LHCN-M2 (cell line): ENCODE measurements around the gene CAMK1G. TPM values are rescaled to one million over a fixed set of nuclear protein-coding genes. Genes with fewer than 3 reads are reported as not detected.

Experiments used
- DNase-seq: peaks from one replicate; pipeline ENCODE4 v3.0.0-alpha.2; 2012; ENCODE audit warnings: low read depth
- total RNA-seq: library from RNA; depleted of rRNA; stranded (reverse); fragments of >200 nt; gene quantifications from 2 replicates; pipeline ENCODE4 v1.2.3, GENCODE V29; 2014

The CAMK1G gene
- total RNA-seq, 1 experiment from 2014 or later: not detected

DNA sequence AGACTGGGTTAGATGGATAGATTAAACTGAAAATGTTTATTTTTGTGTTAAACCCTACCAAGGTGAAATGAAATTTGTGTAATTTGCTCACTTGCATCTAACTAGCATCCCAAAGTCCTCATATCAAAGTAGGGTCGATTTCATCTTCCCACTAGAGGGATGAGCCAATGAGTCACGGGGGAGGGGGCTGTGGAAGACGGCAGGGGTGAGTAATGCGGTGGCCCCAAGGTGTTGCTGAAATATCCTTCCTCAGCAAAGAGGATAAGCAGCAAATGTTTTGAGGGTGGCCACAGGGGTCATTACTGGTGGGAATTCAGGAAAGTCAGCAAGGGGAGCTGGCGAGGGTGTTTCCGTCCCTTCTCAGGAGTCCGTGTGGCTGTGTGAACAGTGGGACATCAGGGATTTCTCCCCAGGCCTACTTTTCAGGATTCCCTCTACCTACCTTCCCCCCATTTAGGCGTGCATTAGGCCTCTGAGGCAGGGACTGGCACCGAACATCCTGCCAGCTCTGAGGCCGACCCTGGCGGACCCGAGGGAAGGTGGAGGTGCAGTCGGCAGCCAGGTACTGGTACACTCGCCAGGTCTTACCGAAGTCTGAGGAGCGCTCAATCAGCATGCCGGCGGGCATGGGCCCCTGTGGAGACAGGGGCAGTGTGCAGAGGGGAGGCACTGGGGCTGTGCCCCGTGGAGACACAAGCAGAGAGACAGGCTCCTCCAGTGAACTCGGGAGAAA lies 50.7 kb downstream of the CAMK1G start:
- no peak for DNase-seq

DNA sequence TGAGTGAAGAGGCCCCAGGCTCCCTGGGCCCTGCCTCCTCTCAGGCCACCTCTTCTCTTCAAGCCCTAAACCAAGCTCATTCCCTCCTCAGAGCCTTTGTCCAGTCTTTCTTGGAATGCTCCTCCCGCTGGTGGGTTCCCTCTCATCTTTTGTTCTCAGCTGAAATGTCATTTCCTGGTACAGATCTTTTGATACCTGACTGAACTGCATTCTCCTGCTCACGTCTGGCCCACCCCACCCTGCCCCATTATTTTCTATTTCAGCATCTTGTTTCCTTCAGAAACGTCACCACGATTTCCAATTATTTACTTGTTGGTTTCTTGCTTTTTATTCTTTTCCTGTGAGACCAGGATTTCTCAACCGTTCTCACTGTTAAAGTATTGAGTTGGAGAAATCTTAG lies 52.3 kb downstream of the CAMK1G start:
- DNase-seq: no peak

DNA sequence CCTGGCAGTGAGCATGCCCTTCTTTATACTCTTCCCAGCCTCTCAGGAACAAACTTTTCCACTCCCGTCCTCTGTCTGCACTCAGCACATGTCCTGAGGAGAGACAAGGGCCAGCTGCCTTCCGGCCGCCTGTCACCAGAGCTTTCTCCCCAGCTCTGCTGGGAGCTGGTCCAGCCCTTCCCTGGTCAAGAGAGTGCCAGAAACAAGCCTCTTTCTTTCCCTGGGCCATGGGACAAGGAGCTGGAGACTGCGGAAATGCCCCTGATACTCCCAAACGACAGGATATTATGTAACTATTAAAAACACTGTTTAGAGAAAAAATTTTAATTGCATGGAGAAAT lies 58.3 kb downstream of the CAMK1G start:
- no peak for DNase-seq

DNA sequence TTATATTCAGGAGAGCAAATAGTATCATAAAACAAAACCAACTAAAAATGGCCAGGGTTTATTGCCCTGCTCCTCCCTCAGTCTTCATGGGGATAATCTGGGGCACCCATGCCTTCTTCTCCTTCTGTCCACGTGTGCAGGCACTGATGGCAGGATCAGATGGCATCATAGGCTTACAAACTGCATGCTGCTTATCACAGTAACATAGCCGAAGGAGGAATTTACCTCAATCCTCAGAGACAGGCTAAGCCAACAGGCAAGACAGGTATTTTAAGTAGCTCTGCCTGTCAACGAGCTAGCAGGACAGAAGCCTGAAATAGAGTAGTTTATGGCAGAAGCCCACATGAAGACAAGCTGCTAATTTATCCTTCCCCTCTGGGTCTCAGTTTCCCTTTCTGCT lies 59.3 kb downstream of the CAMK1G start:
- DNase-seq: no peak

DNA sequence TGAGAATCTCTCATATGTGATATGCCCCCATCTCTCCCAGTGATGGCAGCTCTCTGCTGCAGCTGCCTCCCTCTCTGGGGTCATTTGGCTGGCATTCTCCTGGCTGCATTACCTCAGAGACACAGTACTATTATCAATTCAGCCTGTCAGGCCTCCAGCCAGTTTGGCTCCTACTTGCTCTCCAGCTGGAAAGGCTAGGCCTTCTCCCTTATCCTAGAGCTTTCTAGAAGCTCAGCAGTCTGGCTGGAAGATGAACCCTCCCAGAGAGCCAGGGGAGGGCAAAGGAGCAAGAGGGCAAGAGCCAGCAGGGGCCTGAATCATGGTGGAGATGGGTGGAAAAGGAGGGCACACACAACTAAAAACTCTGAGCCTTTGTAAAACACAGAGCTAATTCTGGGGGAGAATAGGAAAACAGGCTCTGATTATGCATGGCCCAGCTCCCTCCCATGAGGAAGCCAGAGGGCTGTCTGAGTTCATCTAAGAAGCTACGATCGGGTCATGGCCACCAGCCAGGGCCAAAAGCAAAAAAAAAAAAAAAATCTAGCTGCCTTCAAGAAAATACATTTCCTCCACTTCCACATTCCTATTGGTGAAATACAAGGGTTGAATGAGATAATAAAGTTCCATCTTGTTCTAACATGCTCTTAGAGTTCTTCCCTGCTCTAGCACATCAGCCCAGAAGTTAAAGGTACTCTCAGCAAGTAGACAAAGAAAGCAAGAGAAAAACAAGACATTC lies 59.9 kb downstream of the CAMK1G start:
- DNase-seq: no peak

DNA sequence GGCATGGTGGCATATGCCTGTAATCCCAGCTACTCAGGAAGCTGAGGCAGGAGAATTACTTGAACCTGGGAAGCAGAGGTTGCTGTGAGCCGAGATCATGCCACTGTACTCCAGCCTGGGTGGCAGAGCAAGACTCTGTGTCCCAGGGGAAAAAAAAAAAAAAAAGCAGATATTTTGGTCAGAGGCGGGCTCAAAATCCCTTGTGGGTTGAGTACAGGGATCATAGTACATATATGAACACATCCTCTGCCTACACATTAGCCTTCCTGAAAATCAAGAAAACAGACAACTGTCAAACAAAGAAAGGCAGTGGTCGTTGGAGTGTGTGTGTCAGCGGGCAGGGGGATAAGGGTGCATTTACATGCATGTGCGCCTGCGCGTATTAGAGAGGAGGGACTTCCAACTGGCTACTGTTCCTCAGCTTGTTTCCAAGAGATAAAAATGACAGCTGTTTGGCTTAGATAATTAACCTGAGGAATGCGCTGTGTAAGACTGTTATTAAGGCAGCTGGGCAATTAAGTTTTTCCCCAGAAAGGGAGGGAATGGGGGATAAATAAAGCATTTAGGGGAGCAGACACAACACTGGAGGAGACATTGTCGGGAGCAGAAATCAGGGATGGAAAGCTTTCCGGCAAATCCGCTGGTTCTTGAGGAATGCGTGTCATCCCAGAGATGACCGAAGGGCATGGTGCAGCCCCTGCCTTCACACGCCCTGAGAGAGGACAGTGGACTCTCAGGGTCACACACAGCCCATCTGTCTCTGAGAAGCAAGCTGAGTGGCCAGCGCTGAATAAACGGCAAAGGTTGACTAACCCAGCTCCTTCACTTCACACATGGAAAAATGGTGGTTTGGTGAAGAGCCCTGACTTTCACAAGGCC lies 62.3 kb downstream of the CAMK1G start:
- no peak for DNase-seq

DNA sequence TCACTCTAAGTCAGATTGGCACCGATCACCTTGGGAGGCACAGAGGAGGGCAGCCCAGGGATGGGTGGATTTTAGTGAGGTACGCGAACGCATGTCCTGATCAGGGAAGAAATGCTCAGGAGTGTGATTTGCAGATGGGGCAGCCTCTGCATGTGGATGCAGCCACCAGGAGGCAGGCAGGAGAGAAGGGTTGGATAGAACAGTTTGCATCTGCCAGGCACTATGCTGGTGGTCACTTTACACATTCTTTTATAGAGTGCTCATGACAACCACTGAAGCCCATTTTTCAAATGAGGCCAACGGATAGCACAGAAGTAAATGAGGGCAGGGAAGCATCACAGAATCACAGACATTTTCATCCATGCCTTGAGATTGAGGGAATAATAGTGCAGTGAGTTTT lies 63.0 kb downstream of the CAMK1G start:
- peak; percentile 59 for DNase-seq

DNA sequence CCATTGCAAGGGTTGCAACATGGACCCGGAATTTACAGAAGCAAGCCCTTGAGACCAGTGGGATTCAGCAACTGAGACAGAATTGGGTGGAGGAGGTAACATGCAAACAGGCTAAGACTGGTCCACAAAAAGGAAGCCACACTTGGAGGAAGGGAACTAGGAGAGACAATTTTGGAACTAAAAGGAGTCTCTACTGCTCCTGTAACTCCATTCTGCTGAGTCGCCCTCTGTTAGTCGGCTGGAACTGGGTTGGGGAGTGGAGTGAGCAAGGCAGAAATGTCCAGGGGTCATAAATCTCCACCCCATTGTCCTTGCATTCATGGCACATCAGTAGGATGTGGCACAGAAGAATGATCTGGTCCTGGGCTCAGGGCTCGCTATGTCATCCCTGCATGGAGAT lies 63.6 kb downstream of the CAMK1G start:
- DNase-seq: no peak

DNA sequence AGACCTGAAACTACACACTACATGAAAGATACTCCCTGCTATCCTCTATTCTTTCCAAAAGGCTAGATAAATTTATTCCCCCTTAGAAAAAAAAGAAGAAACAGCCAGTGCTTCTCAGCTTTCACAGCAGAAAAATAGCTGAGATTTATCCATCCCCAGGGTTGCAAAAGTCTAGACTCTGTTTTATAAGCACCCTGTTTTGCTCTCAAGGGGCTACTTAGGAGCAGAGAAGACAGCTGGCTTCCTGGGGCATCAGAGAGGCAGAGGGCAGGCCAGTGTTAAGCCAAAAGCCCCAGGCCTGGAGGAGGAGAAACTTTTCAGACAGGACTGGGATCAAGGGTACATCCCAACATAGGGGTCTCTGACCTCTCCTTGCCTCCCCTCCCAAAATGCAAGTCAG lies 64.8 kb downstream of the CAMK1G start:
- peak; percentile 54 for DNase-seq

DNA sequence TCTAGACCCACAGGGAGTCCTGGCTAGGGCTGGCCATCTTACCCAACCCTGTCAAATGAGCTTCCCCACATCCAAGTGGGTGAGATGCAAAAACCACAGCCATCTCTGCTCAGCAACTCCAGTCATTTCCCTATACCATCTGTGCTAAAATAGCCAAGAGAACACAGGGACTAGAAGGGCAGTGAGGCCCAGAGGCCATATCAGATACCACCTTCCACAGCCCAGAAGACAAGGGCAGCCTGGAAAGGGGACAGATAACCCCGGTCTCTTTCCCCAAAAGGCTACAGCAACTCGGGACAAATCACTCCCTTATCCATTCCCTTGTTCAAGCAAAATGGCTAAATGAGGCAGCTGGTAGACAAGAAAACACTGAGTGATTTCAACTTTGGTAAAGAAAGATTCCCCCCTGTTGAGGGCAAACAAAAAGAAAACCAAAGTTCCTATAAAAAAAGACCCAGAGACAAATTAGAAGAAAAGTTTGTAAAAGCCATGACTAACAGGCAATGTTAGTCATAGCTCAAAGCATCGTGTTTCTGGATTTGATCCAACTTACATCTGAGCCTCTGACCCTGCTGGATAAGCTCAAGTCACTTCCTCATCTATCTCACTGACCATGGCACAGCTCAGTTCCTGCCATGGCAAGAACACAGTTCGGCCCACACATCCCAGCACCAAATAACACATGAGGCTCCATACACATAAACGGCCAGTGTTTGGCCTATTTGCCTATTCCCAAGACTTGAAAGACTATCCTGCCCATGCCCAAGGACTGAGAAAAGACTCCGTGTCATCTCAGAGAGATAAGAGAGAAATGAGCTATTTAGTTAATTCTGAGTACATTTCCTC lies 65.6 kb downstream of the CAMK1G start:
- DNase-seq: peak; percentile 94

DNA sequence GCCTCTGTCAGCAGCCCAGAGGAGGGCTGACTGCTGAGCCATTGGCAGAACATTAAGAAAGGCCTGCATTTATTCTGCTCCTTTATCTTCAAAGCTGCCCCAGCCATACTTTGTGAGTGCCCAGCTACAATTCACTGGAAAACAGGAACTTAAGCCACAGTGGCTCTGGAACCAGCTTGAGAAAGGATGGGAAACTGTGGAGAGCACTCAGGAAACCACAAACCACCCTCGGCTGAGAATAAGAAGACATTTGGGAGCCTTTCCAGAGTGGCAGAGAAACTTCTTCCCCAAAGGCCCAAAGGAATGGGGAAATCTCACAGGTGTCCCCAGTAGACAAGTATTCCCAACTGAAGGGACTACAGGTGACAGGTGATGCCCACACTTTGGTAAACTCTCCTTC lies 66.9 kb downstream of the CAMK1G start:
- DNase-seq: peak; percentile 33

DNA sequence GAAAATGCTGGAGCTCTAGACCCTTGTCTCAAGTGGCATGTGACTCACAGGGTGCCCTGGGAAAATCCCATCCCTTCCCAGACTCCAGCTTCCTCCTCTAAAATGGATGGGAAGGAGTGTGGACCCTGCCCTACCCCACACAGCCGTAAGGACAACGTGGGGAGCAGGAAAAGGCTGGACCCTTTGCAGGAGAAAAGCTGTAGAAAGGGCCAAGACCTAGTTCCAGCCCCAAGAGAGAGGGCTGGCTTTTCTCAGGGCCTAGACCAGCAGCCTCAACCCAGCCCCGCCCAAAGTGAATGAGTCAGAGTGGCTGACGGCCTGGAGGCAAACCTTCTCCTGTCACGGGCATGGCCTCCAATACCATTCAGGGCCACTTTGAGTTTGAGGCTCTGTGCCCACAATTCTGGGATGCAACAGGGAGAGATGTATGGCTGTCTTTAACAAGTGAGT lies 67.6 kb downstream of the CAMK1G start:
- peak; percentile 79 for DNase-seq

DNA sequence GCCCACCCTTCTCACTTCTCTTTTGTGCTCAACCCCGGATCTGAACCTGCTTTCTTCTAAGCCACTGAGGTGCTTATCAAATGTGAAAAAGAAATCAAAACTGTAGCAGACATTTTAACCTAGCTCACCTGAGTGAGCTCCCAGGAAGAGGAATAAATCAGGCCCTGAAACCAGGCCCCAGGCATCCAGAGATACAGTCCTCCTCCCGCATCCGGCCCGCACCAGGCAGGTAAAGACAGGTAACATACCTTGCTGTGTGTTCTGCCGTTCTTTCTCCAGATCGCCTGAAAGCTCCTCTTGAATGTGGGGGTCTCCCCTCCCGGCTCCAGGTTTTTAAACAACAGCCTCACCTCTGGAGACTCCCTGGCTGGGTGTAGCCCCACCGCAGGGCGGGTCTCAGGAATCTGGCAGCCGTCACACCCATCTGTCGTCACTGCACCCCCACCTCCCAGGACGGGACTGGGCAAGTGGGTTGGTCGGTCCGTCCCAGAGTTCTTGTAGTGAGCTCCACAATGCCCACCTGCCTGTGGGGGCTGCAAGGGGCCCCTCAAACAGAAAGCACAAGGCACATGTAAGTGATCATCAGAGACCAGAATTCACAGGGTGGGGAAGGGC lies 68.7 kb downstream of the CAMK1G start, which contains the start of gene LAMB3:
Gene LAMB3, minus strand, starts transcription at position 305 of the 615 bp plus-strand sequence. CDS start 1,481 bp downstream, outside the sequence.
- no peak for DNase-seq

DNA sequence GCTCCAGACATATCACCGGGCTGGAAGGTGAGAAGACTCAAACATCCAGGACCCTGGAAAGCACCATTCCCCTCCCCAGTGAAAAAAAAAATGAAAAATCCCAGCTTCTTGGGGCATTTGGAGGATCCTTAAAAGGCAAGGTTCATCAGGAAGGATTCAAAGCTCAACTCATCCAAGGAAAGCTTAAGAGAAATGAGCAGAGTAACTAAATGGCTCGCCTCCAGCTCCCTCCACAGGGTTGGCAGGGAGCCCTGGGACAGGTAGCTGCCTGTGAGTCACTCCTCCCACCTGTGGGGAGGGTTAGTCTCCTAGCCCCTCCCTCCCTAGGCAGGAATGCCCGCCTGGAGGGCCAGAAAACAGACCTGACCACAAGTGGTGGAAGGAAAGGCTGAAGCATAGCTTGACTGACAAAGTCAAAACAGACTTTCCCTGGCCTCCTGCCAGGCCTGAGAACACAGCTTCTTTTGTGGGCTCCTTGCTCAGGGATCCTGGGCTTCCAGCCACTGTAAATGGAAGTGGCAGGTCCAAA lies 69.4 kb downstream of the CAMK1G start:
- DNase-seq: peak; percentile 48

DNA sequence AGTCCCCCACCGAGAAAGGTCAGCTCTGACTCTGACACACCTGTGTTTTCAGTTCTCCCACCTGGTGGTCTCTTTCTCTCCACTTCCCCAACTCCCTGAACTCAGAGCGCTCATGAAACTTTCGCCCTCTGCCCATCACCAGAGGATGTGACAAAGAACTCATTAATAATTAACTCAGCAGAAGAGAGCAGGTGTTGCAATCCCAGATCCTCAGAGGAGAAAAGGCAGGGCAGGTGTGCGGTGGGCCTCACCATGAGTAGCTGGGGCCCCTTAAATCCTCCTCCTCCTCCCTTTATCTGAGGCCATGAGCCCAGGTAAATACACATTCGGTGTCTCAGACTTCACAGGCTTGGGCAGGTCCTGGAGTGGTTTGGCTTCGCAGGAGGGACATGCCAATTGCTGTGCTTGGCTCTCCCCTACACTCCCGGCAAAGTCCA lies 70.4 kb downstream of the CAMK1G start:
- no peak for DNase-seq

DNA sequence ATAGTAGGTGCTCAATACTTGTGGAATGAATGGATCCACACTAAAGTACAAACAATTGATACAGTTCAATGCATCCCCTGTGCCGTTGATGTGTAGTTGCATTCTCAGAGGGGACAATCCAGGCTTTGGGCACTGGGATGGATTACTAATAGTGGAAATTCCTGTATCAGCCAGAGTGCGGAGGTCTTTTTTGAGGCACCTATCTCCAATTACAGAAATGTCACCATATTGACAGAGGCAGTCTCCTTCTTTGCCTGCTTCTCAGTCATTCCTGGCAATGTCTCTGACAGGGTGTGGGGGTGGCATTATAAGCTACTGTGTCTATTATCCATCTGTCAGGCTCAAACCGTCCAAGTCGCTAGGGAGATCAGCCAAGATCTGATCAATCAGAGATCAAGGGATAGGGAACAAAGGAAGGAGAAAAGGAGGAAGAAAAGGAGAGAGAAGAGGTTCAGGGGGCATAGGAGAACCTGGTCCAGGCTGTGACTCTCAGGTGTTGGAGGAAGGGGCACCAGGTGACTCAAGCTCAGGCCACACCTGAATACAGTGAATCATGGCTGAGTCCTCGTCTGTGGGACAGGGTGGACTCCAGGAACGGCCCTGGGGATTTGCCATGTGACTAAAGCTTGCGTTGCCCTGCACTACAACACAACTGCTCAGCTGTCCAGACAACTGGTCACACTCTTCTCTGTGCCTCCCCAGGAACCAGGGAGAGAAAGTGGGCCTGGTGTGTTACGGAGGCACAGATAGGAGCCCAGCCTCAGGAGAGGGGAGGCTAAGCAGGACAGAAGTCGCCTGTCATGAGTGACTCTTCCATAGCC lies 72.1 kb downstream of the CAMK1G start:
- no peak for DNase-seq

DNA sequence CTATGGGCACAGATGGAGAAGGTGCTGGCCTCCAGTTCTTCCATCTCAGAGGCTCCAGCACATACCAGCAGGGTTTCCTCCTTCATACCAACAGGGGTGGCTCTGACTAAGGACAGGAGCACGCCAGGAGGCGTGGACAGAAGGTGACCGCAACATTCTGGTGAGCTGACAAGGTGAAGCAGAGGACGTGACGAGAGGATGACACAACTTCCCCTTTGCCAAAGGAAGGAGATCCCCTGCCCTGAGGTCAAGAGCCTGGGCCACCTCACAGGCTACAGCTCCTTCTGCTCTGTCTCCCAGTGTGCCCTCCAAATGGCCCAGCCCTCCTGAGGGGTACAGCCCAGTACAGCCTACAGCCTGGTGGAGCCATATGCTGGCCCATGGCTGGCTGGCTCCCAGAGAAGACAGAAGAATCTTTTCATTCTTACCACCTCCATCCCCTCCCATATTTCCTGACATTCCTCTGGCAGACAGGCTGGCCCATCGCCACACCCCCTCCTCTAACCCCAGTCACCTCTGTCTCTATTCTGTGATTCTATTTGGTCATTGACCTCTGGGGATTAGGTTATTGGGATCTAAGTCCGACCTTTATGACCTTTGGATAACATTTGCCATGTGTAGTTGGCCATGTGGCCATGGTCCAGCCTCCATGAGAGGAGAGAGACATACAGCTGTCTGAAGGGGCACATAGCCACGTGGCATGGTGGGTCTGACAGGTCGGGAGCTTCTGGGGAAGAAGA lies 73.8 kb downstream of the CAMK1G start:
- DNase-seq: no peak

DNA sequence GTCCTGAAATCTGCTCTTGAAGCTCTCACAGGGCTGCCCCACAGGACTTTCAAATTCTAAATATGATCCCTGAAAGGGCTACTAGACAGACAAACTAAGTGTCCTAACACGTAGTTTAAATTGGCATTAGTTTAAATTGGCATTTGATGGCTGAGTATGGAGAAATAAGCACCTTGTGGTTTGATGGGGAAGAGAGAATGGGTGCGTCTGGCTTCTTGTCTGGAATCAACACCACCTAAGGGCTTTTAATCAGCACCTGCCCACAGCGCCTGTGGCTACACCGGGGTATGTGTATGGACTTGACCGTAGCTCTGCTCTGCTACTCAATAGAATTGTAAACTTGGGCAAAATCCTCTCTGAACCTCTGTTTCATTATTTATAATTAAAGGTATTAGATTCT lies 74.4 kb downstream of the CAMK1G start:
- no peak for DNase-seq

DNA sequence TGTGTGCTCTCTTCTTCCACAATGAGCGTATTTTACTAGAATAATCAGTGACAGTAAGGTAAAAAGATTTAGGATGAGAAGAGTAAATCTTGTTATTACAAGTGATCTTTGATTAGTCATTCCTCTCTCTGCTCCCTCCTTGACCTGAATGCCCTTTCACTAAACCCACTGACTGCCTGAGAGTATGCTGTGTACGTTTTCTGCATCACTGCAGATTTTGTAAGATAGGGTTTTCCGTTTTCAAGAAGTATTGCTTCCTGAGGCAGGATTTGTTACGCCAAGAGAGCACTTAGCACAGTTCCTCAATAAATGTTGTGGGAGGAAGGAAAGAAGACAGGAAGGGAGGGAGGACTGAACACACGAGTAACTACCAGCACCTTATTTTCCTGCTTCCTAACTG lies 76.4 kb downstream of the CAMK1G start:
- DNase-seq: no peak
